CD4-positive, alpha-beta T cell treated with Interleukin-4 for 4 hours (primary cell): ENCODE data around the gene MINDY1.

Experiments
- DNase-seq: peaks from one replicate; pipeline ENCODE4 v3.0.0-alpha.2; 2020

The MINDY1 gene

DNA sequence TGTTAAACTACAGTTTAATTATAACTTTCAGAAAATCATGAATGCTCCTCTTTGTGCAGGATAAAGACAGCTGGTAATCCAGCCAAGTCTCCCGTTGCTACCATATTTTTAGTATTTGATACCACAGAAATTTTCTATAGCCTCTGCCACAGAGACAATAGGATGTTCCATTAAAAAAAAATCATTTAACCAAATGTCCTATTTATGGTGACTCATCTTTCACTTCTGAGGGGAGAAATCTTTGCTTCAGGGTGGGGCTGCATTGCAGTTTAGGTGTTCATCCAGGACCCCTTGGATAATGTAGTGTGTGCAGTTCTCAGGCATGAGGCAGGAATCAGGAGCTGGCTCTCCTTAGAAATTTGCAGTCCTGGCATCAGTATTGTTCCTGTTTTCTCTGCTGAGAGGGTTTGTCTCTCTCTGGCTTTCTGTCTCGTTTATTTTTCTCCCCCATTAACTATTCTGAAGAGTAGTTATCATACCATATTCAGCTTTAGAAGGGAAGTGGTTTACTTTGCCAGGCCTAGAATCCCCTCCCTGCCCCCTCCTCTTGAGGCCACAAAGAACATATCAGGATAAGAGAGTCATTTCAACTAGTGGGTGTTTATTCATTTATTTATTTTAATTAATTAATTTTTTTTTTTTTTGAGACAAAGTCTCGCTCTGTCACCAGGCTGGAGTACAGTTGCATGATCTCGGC lies 4.6 kb upstream of the MINDY1 start:
- DNase-seq, result no peak

GRCh38 chr1:151010346-151010726 lies 3.6 kb upstream of the MINDY1 start:
- DNase-seq, result no peak

DNA sequence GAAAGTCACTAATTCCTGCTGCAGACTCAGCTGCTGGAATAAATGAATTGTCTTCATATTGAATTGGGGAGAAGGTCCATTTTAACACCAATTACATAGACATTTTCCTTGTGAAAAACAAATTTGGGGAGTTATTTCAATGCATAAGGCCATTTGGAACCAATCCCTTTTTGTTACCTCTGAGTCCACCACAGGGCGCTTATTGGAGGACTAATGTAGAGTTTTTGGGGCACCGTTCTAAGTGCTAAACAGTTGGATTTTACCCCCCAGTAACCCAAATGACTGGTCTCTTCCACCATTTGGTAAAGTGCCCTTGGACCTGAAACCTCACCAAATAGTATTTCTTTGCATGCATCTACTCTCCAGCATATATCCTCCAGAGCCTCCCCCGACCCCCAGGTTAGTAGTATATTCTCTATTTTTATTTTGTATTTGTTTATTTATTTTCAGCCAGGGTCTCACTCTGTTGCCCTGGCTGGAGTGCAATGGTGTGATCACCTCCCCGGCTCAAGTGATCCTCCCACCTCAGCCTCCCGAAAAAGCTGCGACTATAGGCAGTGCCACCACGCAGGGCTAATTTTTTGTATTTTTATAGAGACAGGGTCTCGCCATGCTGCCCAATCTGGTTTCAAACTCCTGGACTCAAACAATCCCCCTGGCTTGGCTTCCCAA lies 3.1 kb upstream of the MINDY1 start:
- no peak for DNase-seq

DNA sequence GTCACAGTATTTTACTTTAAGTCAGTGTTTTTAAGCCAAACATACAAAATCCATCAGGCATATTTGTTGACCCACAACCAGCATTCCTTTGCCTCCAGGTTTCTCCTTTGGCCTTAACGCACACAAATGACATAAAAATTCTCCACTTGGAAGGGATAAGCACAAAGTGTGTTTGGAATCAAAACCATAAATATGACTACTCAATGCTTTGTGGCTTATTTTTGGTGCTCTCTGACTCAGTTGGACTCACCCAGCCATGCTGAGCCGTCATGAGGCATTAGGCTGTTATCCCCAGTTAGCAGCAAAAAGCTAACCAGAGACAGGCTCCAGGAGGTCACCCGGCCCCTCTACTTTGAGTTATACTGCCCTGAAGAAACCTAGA lies 2.5 kb upstream of the MINDY1 start:
- DNase-seq, result no peak

GRCh38 chr1:151008244-151009205 lies 1.8 kb upstream of the MINDY1 start, which contains the start of gene PRUNE1:
Gene PRUNE1 (plus strand): TSS chr1:151008449. CDS start chr1:151008633, 184 bp downstream.
- peak; percentile 99 for DNase-seq

- DNase-seq, result no peak
These were observed 1.1 kb upstream of the MINDY1 start for GRCh38 chr1:151007853-151008243.

- no peak for DNase-seq
These were observed 878 bp downstream of the MINDY1 start for GRCh38 chr1:151005729-151006319.

- DNase-seq, result peak; percentile 29
These were observed 3.5 kb downstream of the MINDY1 start for GRCh38 chr1:151003180-151003579.

DNA sequence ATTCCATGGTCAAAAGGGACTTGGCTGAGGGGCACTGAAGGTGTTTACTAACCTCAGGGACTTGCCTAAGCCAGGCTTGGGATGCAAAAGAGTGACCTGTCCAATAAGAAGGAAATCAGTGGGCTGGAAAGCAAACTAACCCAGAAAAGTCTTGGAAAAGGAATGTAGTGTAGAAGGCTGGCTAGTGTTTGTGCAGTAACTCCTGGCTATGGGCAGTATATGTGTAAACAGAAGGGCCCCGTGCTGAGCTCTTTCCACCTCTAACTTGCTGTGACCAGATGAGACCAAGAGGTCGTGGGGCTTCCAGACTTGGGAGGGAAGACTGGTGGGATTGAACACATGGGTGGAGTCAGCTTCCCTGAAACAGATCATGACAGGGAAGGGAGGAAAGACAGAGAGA lies 4.1 kb downstream of the MINDY1 start:
- no peak for DNase-seq

- no peak for DNase-seq
These were observed 4.7 kb downstream of the MINDY1 start for GRCh38 chr1:151002051-151002450.

DNA sequence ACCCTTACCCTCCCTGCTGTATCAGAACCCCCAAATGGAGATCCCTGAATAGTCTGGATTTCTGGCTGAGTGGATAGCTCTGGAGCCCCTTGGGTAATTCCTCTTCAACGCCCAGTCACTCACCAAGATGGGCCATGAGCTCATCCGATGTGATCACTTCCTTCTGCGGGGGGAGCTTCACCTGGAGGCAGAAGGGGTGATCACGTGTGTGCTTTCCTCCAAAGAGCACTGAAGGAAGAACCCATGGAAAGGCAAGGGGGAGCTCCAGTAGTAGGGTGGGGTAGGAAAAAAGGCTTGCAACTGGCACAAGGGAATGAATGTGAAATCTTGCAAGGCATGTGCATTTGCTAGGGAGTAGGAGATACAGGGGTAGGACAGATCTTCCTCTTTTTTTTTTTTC lies 5.1 kb downstream of the MINDY1 start:
- no peak for DNase-seq

DNA sequence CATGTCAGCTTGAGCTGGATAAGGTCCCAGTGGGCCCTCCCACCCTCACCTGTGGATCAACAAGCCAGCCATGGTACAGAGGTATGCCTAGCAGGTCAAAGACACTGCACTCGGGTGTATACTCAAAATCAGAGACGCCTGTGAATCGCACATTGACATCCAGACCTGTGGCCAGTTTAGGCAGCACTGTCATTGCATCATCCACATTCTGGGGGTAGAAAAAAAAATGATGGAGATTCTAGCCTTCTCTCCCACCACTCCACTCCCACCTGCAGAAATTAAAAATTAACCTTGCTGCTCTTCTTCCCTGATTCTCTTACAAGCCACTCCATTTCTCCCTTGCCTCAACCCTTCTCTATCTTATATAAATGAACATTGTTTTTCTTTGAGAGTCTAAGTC lies 6.3 kb downstream of the MINDY1 start:
- no peak for DNase-seq

GRCh38 chr1:150999926-151000325 lies 6.8 kb downstream of the MINDY1 start:
- no peak for DNase-seq

GRCh38 chr1:150999051-150999674 lies 7.5 kb downstream of the MINDY1 start:
- DNase-seq, result no peak

DNA sequence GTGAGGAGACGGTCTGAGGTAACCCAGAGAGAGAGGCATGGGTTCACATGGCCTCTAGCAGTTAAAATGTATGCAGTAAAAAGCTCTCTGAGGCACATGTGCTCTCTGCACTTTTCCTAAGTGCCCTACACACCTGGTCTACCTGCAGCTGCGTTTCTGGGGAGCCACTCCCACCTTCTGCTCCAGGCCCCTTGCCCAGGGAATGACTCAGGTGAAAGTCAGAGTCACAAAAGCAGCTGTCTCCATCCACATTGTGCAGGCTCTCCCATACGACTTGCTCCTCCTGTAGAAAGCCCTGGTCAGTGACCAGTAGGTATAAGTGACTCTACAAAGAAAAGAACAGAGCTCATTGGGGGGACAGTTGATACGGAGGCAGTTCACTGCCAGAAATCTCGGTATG lies 8.8 kb downstream of the MINDY1 start:
- DNase-seq, result no peak

DNA sequence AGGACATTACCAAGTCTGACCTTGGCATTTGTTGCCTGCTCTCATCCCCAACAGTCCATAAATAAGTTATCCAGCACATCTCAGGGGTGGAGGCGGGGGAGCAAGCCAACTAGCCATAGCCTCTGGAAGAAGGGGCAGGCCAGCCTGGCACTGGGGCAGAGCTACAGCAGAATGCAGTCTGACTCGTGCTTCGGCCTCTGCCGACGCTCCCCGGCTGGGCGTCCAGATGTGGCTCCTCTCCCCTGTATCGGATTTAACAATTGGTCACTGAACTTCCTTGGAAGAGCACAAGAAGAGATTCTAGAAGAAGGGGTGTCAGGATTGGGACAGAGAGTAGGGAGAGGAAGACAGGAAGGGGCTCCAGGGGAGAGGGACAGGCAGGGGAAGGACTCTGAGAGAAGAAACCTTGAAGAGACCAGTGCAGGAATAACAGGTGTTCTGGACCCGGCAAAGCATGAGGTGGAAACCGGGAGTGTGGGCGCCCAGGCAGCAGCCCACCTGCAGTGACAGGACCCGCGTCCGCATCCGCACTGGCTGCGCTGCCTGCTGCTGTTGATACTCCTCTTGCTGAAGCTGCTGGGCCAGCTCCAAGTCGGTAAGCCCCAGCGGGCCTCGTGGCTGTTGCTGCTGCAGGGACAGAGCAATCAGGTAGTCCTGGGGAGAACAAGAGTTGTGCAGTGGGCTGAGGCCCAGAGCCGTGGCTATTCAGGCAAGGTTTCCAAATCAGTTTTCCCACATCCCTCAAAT lies 9.4 kb downstream of the MINDY1 start:
- no peak for DNase-seq

DNA sequence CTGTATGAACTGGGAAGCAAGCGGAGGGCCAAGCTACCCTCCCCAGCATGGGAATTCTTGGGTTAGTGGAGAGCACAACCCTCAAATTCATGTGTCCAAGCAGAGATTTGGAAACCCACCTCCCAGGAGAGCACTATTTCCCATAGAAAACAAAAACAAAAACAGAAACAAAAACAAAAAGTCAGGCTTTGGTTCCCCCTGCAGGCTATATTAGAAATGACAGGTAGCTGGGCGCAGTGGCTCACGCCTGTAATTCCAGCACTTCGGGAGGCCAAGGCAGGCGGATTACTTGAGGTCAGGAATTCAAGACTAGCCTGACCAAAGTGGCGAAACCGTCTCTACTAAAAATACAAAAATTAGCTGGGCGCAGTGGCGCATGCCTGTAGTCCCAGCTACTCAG lies 10.8 kb downstream of the MINDY1 start:
- peak; percentile 39 for DNase-seq

- no peak for DNase-seq
These were observed 11.2 kb downstream of the MINDY1 start for GRCh38 chr1:150995460-150995859.

DNA sequence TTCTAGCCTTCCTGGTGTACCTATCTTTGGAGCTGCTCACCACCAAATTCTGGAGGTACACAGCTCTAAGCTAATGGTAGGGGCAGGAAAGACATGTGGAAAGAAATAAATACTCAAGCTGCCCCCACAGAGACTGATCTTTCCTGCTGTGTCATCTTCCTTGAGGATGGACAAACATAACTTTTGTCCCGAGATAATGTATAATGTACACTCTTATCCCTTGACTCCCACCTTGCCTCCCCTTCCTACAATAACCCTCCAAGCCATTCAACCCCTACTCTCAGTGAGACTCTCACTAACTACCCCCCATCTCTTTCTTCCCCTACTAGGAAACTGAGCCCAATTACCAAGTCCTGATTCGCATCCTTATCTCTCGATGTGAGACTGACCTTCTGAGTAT lies 12.5 kb downstream of the MINDY1 start:
- DNase-seq, result no peak

- no peak for DNase-seq
These were observed 14.1 kb downstream of the MINDY1 start for GRCh38 chr1:150992626-150993025.

DNA sequence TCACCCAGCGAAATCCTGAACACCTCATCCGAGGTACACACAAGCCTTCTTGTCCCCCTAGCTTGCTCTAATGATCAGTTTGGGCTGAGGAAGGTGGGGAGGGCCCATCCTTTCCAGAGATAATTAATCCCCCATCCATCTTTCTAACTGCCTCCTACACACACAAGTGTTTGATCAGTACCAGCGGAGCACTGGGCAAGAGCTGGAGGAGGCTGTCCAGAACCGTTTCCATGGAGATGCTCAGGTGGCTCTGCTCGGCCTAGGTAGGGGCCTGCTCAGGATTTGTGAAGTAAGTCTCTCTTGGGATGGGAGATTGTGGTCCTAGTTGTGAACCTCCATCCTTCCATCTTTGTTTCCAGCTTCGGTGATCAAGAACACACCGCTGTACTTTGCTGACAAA lies 18.8 kb downstream of the MINDY1 start:
- no peak for DNase-seq
